Spleen (tissue), 11 donors: ENCODE data around the gene ZNF804A. TPM values are rescaled to one million over a fixed set of nuclear protein-coding genes. Genes with fewer than 3 reads are reported as not detected.

ENCODE experiments used
- DNase-seq: peaks from one replicate; pipeline ENCODE4 v3.0.0-alpha.2; 2020
- H3K27ac ChIP-seq, 8 donors: fragments of 200-600 bp; sonication (generic) in 7 of 8; 1 replicate in 4 of 8; 2 replicates in 4 of 8; pipeline versions ENCODE4 v1.5.0 to v1.8.0; 2016 to 2021; ENCODE audit warnings: inconsistent platforms in 4 of 8, mild to moderate bottlenecking in 4 of 8, moderate library complexity in 1 of 8
- H3K27me3 ChIP-seq, 7 donors: fragments of 200-600 bp; sonication (generic) in 6 of 7; replicated peaks in 1 of 7; 1 replicate in 4 of 7; 2 replicates in 3 of 7; pipeline versions ENCODE4 v1.5.0 to v1.8.0; 2016 to 2021; ENCODE audit warnings: inconsistent platforms in 3 of 7, mild to moderate bottlenecking in 1 of 7
- H3K36me3 ChIP-seq, 6 donors: fragments of 200-600 bp; sonication (generic) in 5 of 6; 1 replicate in 4 of 6; 2 replicates in 2 of 6; pipeline versions ENCODE4 v1.5.0 to v1.8.0; 2016 to 2021; ENCODE audit warnings: inconsistent platforms in 2 of 6
- H3K4me1 ChIP-seq, 6 donors: fragments of 200-600 bp; sonication (generic) in 5 of 6; 1 replicate in 3 of 6; 2 replicates in 3 of 6; pipeline versions ENCODE4 v1.5.0 to v1.8.0; 2016 to 2021; ENCODE audit warnings: inconsistent platforms in 3 of 6
- H3K4me3 ChIP-seq, 8 donors: fragments of 200-600 bp; sonication (generic) in 7 of 8; 1 replicate in 4 of 8; 2 replicates in 4 of 8; pipeline versions ENCODE4 v1.5.0 to v1.8.0; 2016 to 2021; ENCODE audit warnings: inconsistent platforms in 4 of 8, mild to moderate bottlenecking in 4 of 8, moderate library complexity in 2 of 8
- H3K9me3 ChIP-seq, 8 donors: fragments of 200-600 bp; sonication (generic) in 7 of 8; 1 replicate in 4 of 8; 2 replicates in 4 of 8; pipeline versions ENCODE4 v1.5.0 to v1.8.0; 2016 to 2021; ENCODE audit warnings: inconsistent platforms in 4 of 8
- CTCF ChIP-seq, 11 experiments: fragments of 200-600 bp in 7 of 11; fragments of 450-650 bp in 4 of 11; sonication (generic) in 4 of 11; IDR thresholded peaks in 8 of 11; conservative IDR thresholded peaks in 3 of 11; 1 replicate in 7 of 11; 2 replicates in 4 of 11; pipeline versions ENCODE4 v1.4.0 to v1.8.0; 2016 to 2021; ENCODE audit warnings: antibody characterized with exemption in 11 of 11, inconsistent platforms in 4 of 11, mild to moderate bottlenecking in 1 of 11
- POLR2A ChIP-seq, 3 donors: fragments of 450-650 bp; IDR thresholded peaks; one replicate each; pipeline ENCODE4 v1.5.1; 2017; ENCODE audit warnings: antibody characterized with exemption in 3 of 3, mild to moderate bottlenecking in 1 of 3
- POLR2AphosphoS5 ChIP-seq, 3 donors: sonication (generic); formaldehyde crosslinking; IDR thresholded peaks; one replicate each; pipeline ENCODE4 v1.5.1; 2017; ENCODE audit warnings: antibody characterized with exemption in 3 of 3
- WGBS, 5 donors: extraction: QIAGEN DNeasy Blood & Tissue Kit in 3 of 5; methylation state at CpG; one replicate each; pipeline versions ENCODE4 v1.1.5 to v1.1.7; 2013 to 2018; 5-methylcytosine and 5-hydroxymethylcytosine counted together
- intact Hi-C: fragments of 100-400 bp; cut with DNase I; formaldehyde crosslinking; loops from one replicate; pipeline ENCODE4 v1.15.0; 2023; ENCODE audit warnings: low total_unique reads
- polyA plus RNA-seq, 3 donors: library from polyadenylated mRNA; stranded (reverse); fragments of 200-250 nt; gene quantifications; one replicate each; pipeline ENCODE4 v1.2.1, GENCODE V29; 2013
- total RNA-seq, 7 donors: library from RNA; depleted of rRNA in 3 of 7; stranded (reverse); fragments of >200 nt in 3 of 7; fragmentation: NEBNext Ultra II Directional in 4 of 7; extraction: Animal tissue kit (Norgen Biotek cat#: 25700) in 4 of 7; gene quantifications; one replicate each; pipeline versions ENCODE4 v1.1.0 to v1.2.1, GENCODE V29; 2016 to 2021
- donor health status: healthy with polysubstance abuse.
- donor health status: DM: no; HTN: no; CAD: no; lungs with moderate emphysema.
- donor health status: DM: no; HTN: no; CAD: no.
- donor health status: Bipolar disorder and iron deficiency.
- donor health status: healthy.
- donor health status: DM: no; HTN: no; CAD: no.
- donor health status: DM: yes; HTN: yes; CAD: no.

Gene ZNF804A
- total and polyA plus RNA-seq, 10 donors, result 0.21 to 1.8 (median 0.41) TPM

- WGBS, 5 donors, result 82 to 93% (median 86%) methylated on average over 5 of the region's 5 CpGs
- H3K4me1 ChIP-seq, result no peaks in the 10 kb centered on the region
- no peaks in the 10 kb centered on the region for H3K27me3 ChIP-seq
- TF ChIP-seq POLR2AphosphoS5 (IDR thresholded peaks at IDR 0.05), result no peak
- no peak for TF ChIP-seq POLR2A (IDR thresholded peaks at IDR 0.05)
- no peak for TF ChIP-seq CTCF (IDR thresholded peaks at IDR 0.05 in 8 of 11, conservative IDR thresholded peaks at IDR 0.05 in 3 of 11)
- DNase-seq, result no peak
- intact Hi-C loops, result no loop called here
- no peak overlapping the region for H3K27ac ChIP-seq
- H3K36me3 ChIP-seq, result no peaks in the 10 kb centered on the region
- H3K9me3 ChIP-seq, result peaks cover 0 to 2% (median 0%) of the 10 kb centered on the region in 8 donors
- no peak overlapping the region for H3K4me3 ChIP-seq
These were observed 43.0 kb upstream of the ZNF804A start for GRCh38 chr2:184555352-184555751.

GRCh38 chr2:184556639-184557038, 41.7 kb upstream of the ZNF804A start:
- intact Hi-C loops, result no loop called here
- H3K36me3 ChIP-seq, result no peaks in the 10 kb centered on the region
- 53 to 76% (median 61%) methylated on average over 1 of the region's 1 CpG for WGBS, 5 donors
- no peaks in the 10 kb centered on the region for H3K27me3 ChIP-seq
- DNase-seq, result no peak
- TF ChIP-seq CTCF (IDR thresholded peaks at IDR 0.05 in 8 of 11, conservative IDR thresholded peaks at IDR 0.05 in 3 of 11) (no peak), POLR2A (IDR thresholded peaks at IDR 0.05) (no peak), POLR2AphosphoS5 (IDR thresholded peaks at IDR 0.05) (no peak)
- H3K4me1 ChIP-seq, result no peaks in the 10 kb centered on the region
- H3K4me3 ChIP-seq, result no peak overlapping the region
- H3K9me3 ChIP-seq, result peaks cover 0 to 6% (median 0%) of the 10 kb centered on the region in 8 donors
- H3K27ac ChIP-seq, result no peak overlapping the region

GRCh38 chr2:184558713-184559464, 39.4 kb upstream of the ZNF804A start:
- 75 to 85% (median 81%) methylated on average over 5 of the region's 5 CpGs for WGBS, 5 donors
- Histone ChIP-seq H3K4me3 (no peak overlapping the region), H3K36me3 (no peaks in the 10 kb centered on the region), H3K27me3 (no peaks in the 10 kb centered on the region), H3K27ac (no peak overlapping the region), H3K4me1 (no peaks in the 10 kb centered on the region), H3K9me3 (peaks cover 0 to 6% (median 0%) of the 10 kb centered on the region in 8 donors)
- TF ChIP-seq CTCF (IDR thresholded peaks at IDR 0.05 in 8 of 11, conservative IDR thresholded peaks at IDR 0.05 in 3 of 11) (no peak), POLR2A (IDR thresholded peaks at IDR 0.05) (no peak), POLR2AphosphoS5 (IDR thresholded peaks at IDR 0.05) (no peak)
- intact Hi-C loops, result no loop called here
- DNase-seq, result no peak

GRCh38 chr2:184560603-184561002, 37.7 kb upstream of the ZNF804A start:
- Histone ChIP-seq H3K9me3 (peaks cover 0 to 6% (median 0%) of the 10 kb centered on the region in 8 donors), H3K4me3 (no peak overlapping the region), H3K36me3 (no peaks in the 10 kb centered on the region), H3K4me1 (no peaks in the 10 kb centered on the region), H3K27me3 (no peaks in the 10 kb centered on the region), H3K27ac (no peak overlapping the region)
- 89 to 98% (median 95%) methylated on average over 5 to 17 of the region's 17 CpGs for WGBS, 5 donors
- peak; percentile 67 for DNase-seq
- TF ChIP-seq POLR2AphosphoS5 (IDR thresholded peaks at IDR 0.05) (no peak), POLR2A (IDR thresholded peaks at IDR 0.05) (no peak), CTCF (IDR thresholded peaks at IDR 0.05 in 8 of 11, conservative IDR thresholded peaks at IDR 0.05 in 3 of 11) (no peak)
- intact Hi-C loops, result no loop called here
